ENCODE results near the gene TBK1. TPM values are rescaled to one million over a fixed set of nuclear protein-coding genes. Genes with fewer than 3 reads are reported as not detected.

TBK1 gene
- total and polyA plus RNA-seq, 2 of the 13 experiments (the other 11 are each of a cell fraction or from before 2014, with no cell fraction given) = 10.3 to 25.2 TPM

DNA sequence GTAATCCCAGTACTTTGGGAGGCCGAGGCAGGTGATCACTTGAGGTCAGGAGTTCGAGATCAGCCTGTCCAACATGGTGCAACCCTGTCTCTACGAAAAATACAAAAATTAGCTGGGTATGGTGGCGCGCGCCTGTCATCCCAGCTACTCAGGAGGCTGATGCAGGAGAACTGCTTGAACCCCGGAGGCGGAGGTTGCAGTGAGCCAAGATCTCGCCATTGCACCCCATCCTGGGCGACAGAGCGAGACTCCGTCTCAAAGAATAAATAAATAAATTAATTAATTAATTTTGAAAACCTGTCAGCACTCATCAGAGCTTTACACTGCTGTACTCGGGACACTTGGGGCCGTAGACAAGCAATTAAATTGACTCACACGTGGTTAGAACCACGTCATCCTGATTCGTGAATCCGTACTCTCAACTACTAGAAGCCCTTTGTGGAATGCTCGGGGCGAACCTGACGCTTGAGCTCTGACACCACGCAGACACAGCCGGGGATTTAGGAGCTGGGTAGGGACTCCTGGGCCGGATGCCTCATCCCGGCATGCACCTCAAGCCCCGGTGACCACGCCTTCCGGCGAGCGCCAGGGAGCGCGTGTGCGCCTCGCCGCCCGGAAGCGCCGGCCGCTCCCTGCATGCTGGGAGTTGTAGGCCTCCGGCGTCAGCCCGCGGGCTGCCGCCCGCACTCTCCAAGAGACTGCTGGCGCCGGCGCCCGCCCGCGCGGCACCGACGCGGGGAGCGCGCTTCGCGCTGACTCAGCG, 48.0 kb upstream of the TBK1 start, which contains the start of gene XPOT (continued):
- TF ChIP-seq TBL1XR1 (IDR thresholded peaks at IDR 0.05; ENCODE audit: borderline replicate concordance, low read length, partially characterized antibody) (no peak), KLF13 (CRISPR knock-in tag; IDR thresholded peaks at IDR 0.05) (no peak), ZFAT (CRISPR knock-in tag; conservative IDR thresholded peaks at IDR 0.05) (no peak), CEBPB (IDR thresholded peaks at IDR 0.05; ENCODE audit: borderline replicate concordance, low read depth, low read length) (no peak), ZNF292 (CRISPR knock-in tag; IDR thresholded peaks at IDR 0.05; ENCODE audit: borderline replicate concordance, low read depth) (no peak), FOSL2 (CRISPR knock-in tag; IDR thresholded peaks at IDR 0.05) (no peak), CREB1 (IDR thresholded peaks at IDR 0.05) (peak; percentile 76), CREB1 (CRISPR knock-in tag; IDR thresholded peaks at IDR 0.05) (no peak; the same call in 1 of the 2 replicates), MED8 (CRISPR knock-in tag; IDR thresholded peaks at IDR 0.05; ENCODE audit: insufficient replicate concordance) (peak; percentile 12), PHF21A (CRISPR knock-in tag; IDR thresholded peaks at IDR 0.05) (peak; percentile 22; the same call in 1 of the 2 replicates), ZGPAT (CRISPR knock-in tag; IDR thresholded peaks at IDR 0.05) (no peak), ZNF597 (CRISPR knock-in tag; IDR thresholded peaks at IDR 0.05) (no peak), SSRP1 (CRISPR knock-in tag; IDR thresholded peaks at IDR 0.05) (no peak), ZNF253 (CRISPR knock-in tag; IDR thresholded peaks at IDR 0.05; ENCODE audit: borderline replicate concordance) (no peak), ZFP37 (CRISPR knock-in tag; IDR thresholded peaks at IDR 0.05; ENCODE audit: borderline replicate concordance) (no peak), SAFB2 (CRISPR knock-in tag; IDR thresholded peaks at IDR 0.05; ENCODE audit: borderline replicate concordance, low read depth) (no peak), ZNF713 (CRISPR knock-in tag; IDR thresholded peaks at IDR 0.05) (no peak), ZFY (CRISPR knock-in tag; IDR thresholded peaks at IDR 0.05) (peak; percentile 49; the same call in 1 of the 2 replicates), SIN3B (IDR thresholded peaks at IDR 0.05; ENCODE audit: low read length) (no peak), FOXA3 (CRISPR knock-in tag; IDR thresholded peaks at IDR 0.05) (no peak), TFE3 (CRISPR knock-in tag; IDR thresholded peaks at IDR 0.05) (peak; percentile 37), ZNF256 (CRISPR knock-in tag; conservative IDR thresholded peaks at IDR 0.05) (no peak), XBP1 (CRISPR knock-in tag; IDR thresholded peaks at IDR 0.05) (no peak), BCL6 (CRISPR knock-in tag; IDR thresholded peaks at IDR 0.05) (no peak), XRCC5 (optimal IDR thresholded peaks at IDR 0.05; ENCODE audit: low read length) (no peak)
- TF ChIP-seq, protein P1, sequence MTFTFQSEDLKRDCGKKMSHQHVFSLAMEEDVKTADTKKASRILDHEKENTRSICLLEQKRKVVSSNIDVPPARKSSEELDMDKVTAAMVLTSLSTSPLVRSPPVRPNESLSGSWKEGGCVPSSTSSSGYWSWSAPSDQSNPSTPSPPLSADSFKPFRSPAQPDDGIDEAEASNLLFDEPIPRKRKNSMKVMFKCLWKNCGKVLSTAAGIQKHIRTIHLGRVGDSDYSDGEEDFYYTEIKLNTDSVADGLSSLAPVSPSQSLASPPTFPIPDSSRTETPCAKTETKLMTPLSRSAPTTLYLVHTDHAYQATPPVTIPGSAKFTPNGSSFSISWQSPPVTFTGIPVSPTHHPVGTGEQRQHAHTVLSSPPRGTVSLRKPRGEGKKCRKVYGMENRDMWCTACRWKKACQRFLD (CRISPR knock-in tag; IDR thresholded peaks at IDR 0.05; ENCODE audit: borderline replicate concordance) = no peak
- TF ChIP-seq, protein P2, sequence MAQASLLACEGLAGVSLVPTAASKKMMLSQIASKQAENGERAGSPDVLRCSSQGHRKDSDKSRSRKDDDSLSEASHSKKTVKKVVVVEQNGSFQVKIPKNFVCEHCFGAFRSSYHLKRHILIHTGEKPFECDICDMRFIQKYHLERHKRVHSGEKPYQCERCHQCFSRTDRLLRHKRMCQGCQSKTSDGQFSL (CRISPR knock-in tag; IDR thresholded peaks at IDR 0.05) = no peak
